Esophagus squamous epithelium (tissue), 4 donors: ENCODE data around the gene DLGAP1.

Source experiments
- POLR2A ChIP-seq, 4 donors: fragments of 450-650 bp; IDR thresholded peaks; one replicate each; pipeline ENCODE4 v1.6.1; 2017; ENCODE audit warnings: antibody characterized with exemption in 4 of 4, mild to moderate bottlenecking in 4 of 4, moderate library complexity in 3 of 4
- TF ChIP-seq, protein P1 (sequence below), 6 experiments: fragments of 450-650 bp in 4 of 6; fragments of 200-600 bp in 2 of 6; sonication (generic) in 2 of 6; IDR thresholded peaks; one replicate each; pipeline ENCODE4 v1.5.1; 2016 to 2019; ENCODE audit warnings: antibody characterized with exemption in 6 of 6, mild to moderate bottlenecking in 4 of 6, moderate library complexity in 4 of 6

DNA sequence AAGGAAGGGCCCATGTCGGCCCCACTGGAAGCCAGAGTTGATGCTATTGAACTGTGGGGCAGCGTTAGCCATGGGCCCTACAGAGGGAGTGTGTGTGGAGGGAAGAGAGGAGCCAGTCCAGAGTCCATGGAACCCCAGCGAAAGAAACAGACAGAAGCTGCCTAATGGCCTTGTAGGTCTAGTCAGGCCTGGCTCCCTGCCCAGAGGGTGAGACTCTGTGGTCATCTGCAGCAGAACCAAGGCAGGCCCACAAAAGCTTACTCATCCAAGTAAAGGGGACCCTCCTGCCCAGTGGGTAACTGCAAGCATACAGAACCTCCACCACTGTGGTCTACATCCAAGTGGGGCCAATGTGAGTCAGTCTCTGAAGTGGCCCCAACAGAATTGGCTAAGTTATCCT is 565.3 kb downstream of the DLGAP1 start:
- TF ChIP-seq POLR2A (IDR thresholded peaks at IDR 0.05): no peak
- TF ChIP-seq, protein P1, sequence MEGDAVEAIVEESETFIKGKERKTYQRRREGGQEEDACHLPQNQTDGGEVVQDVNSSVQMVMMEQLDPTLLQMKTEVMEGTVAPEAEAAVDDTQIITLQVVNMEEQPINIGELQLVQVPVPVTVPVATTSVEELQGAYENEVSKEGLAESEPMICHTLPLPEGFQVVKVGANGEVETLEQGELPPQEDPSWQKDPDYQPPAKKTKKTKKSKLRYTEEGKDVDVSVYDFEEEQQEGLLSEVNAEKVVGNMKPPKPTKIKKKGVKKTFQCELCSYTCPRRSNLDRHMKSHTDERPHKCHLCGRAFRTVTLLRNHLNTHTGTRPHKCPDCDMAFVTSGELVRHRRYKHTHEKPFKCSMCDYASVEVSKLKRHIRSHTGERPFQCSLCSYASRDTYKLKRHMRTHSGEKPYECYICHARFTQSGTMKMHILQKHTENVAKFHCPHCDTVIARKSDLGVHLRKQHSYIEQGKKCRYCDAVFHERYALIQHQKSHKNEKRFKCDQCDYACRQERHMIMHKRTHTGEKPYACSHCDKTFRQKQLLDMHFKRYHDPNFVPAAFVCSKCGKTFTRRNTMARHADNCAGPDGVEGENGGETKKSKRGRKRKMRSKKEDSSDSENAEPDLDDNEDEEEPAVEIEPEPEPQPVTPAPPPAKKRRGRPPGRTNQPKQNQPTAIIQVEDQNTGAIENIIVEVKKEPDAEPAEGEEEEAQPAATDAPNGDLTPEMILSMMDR (IDR thresholded peaks at IDR 0.05): no peak
